Hippocampal formation (tissue), 2 donors: Measurements from ENCODE around the gene FAM83D.
A peak's percentile ranks its signal among the peaks of the same experiment; 100 is the strongest.

Source experiments
- DNase-seq, 2 donors: peaks; one replicate each; lab custom pipeline; 2025; lab: John Stamatoyannopoulos, UW

FAM83D gene

GRCh38 chr20:38926142-38926933 is at the start of gene FAM83D:
FAM83D (plus strand) TSS chr20:38926417; CDS start chr20:38926443, 26 bp downstream.
- DNase-seq: peak; percentile 90 to 94

GRCh38 chr20:38877483-38877882 is 48.7 kb upstream of the FAM83D start:
- no peak for DNase-seq

GRCh38 chr20:38878866-38879265 is 47.4 kb upstream of the FAM83D start:
- DNase-seq: no peak

- peak in 1 of 2 donors; percentile 19 for DNase-seq
Observed at GRCh38 chr20:38880952-38881735, 45.1 kb upstream of the FAM83D start.

GRCh38 chr20:38881806-38882440 is 44.3 kb upstream of the FAM83D start:
- DNase-seq: no peak

GRCh38 chr20:38882600-38882999 is 43.6 kb upstream of the FAM83D start:
- DNase-seq: no peak

GRCh38 chr20:38883081-38883980 is 42.9 kb upstream of the FAM83D start:
- DNase-seq: peak; percentile 49 to 80

- no peak for DNase-seq
Observed at GRCh38 chr20:38883981-38884733, 42.1 kb upstream of the FAM83D start.

- DNase-seq: no peak
Observed at GRCh38 chr20:38885357-38885756, 40.9 kb upstream of the FAM83D start.

- peak; percentile 67 to 82 for DNase-seq
Observed at GRCh38 chr20:38888059-38888831, 38.0 kb upstream of the FAM83D start.

GRCh38 chr20:38889050-38889449 is 37.2 kb upstream of the FAM83D start:
- DNase-seq: no peak

GRCh38 chr20:38889792-38890496 is 36.3 kb upstream of the FAM83D start:
- peak; percentile 86 to 94 for DNase-seq

GRCh38 chr20:38890497-38890818 is 35.8 kb upstream of the FAM83D start:
- DNase-seq: no peak

GRCh38 chr20:38892091-38892981 is 33.9 kb upstream of the FAM83D start:
- no peak for DNase-seq

- DNase-seq: no peak
Observed at GRCh38 chr20:38893056-38893564, 33.1 kb upstream of the FAM83D start.

- DNase-seq: peak; percentile 38 to 56
Observed at GRCh38 chr20:38893565-38894090, 32.6 kb upstream of the FAM83D start.

GRCh38 chr20:38894091-38894847 is 31.9 kb upstream of the FAM83D start:
- DNase-seq: peak in 1 of 2 donors; percentile 42
